ENCODE measurements around the gene TSPAN18. TPM values are rescaled to one million over a fixed set of nuclear protein-coding genes. Genes with fewer than 3 reads are reported as not detected.

The TSPAN18 gene
- total RNA-seq, 1 experiment from 2014 or later = 18.3 TPM

GRCh38 chr11:44910591-44910990 is 183.8 kb downstream of the TSPAN18 start:
- Histone ChIP-seq H3K36me3 (ENCODE audit: control insufficient read depth in 1 of 2, insufficient read depth in 2 of 2, low read length in 2 of 2) (no peaks in the 10 kb centered on the region), H3K4me2 (ENCODE audit: low read length) (no peak overlapping the region), H3K27ac (ENCODE audit: low read depth, low read length) (no peak overlapping the region), H3K9me3 (ENCODE audit: control insufficient read depth in 1 of 2, insufficient read depth in 1 of 2, low read depth in 1 of 2, low read length in 2 of 2) (no peaks in the 10 kb centered on the region), H3K27me3 (ENCODE audit: insufficient read depth, low read length) (no peaks in the 10 kb centered on the region), H3K79me2 (ENCODE audit: insufficient read depth, low read length) (no peaks in the 10 kb centered on the region), H3K9ac (ENCODE audit: low read length) (no peak overlapping the region), H3K4me1 (ENCODE audit: control insufficient read depth in 1 of 2, insufficient read depth in 2 of 2, low read length in 2 of 2) (no peaks in the 10 kb centered on the region), H3K9me2 (ENCODE audit: insufficient read depth) (no peaks in the 10 kb centered on the region), H2AFZ (ENCODE audit: low read depth, low read length, poor library complexity, severe bottlenecking) (no peak overlapping the region), H3K4me3 (replicated peaks in 1 of 2; ENCODE audit: low read depth in 1 of 2, low read length in 2 of 2) (no peak overlapping the region), H4K20me1 (ENCODE audit: insufficient read depth) (no peaks in the 10 kb centered on the region)
- DNase-seq (ENCODE audit: low read depth, low spot score) (no peak), ATAC-seq (no peak)
- intact Hi-C loops (cut with micrococcal nuclease) = loop anchor here (5.0 kb wide), 1 partner anchor 183 kb away; the partner anchor contains the start of gene TSPAN18
- ChIA-PET RAD21 (ENCODE audit: low non-redundant PET in 1 of 2, low total read pairs in 2 of 2, uncharacterized antibody in 2 of 2, unreplicated experiment in 2 of 2) (interaction anchor here in 1 of 2 experiments (1.2 kb wide), 1 partner anchor 252 kb away, joined by 4 read pairs; no protein-coding TSS in a partner anchor), CTCF (interaction anchor here (1.2 to 2.0 kb wide), 7 partner anchors 16 to 345 kb away, joined by 3 to 39 read pairs (median 11); partner anchors contain the start of gene CD82), POLR2A (interaction anchor here (1.2 kb wide), 1 partner anchor 288 kb away, joined by 4 read pairs; no protein-coding TSS in a partner anchor)
- TF ChIP-seq ZFX (IDR thresholded peaks at IDR 0.05) (no peak), CTCF (IDR thresholded peaks at IDR 0.05 in 2 of 3, conservative IDR thresholded peaks at IDR 0.05 in 1 of 3; ENCODE audit: borderline replicate concordance in 1 of 3, insufficient read depth in 1 of 3, low read depth in 2 of 3, low read length in 2 of 3) (no peak), ZNF274 (IDR thresholded peaks at IDR 0.05; ENCODE audit: low read depth, low read length) (no peak), JUND (IDR thresholded peaks at IDR 0.05) (no peak), POLR2A (IDR thresholded peaks at IDR 0.05; ENCODE audit: borderline replicate concordance, extremely low read depth, insufficient read depth, insufficient read length) (no peak), CEBPB (IDR thresholded peaks at IDR 0.05; ENCODE audit: low read depth) (no peak), EGR1 (IDR thresholded peaks at IDR 0.05; ENCODE audit: low read depth) (no peak), POLR2AphosphoS5 (IDR thresholded peaks at IDR 0.05; ENCODE audit: low read depth, low read length) (no peak), YY1 (IDR thresholded peaks at IDR 0.05; ENCODE audit: extremely low read depth, insufficient replicate concordance, low read depth, low read length) (no peak), MAX (IDR thresholded peaks at IDR 0.05) (no peak), EZH2phosphoT487 (IDR thresholded peaks at IDR 0.05; ENCODE audit: borderline replicate concordance) (no peak), FOSL1 (IDR thresholded peaks at IDR 0.05; ENCODE audit: low read depth) (no peak), ELF1 (IDR thresholded peaks at IDR 0.05; ENCODE audit: borderline replicate concordance, low read depth) (no peak), SP1 (IDR thresholded peaks at IDR 0.05; ENCODE audit: low read depth) (no peak)
- no TSS peak for BruUV-seq (replicated peaks)

Data from HCT116 (cell line).